Activated B cell treated with CpG ODN at 0.5 μM for 24 hours (primary cell): ENCODE data around the gene PHIP. TPM values are rescaled to one million over a fixed set of nuclear protein-coding genes. Genes with fewer than 3 reads are reported as not detected.

Source experiments
- ATAC-seq: fragments of 200-7000 bp; cut with Tn5 transposase; one replicate; pipeline ENCODE4 v1.10.0; 2021; ENCODE audit warnings: low read depth, mild to moderate bottlenecking, moderate library complexity
- CTCF ChIA-PET: fragments of 350-600 bp; sonication (Branson Sonifier 250); formaldehyde crosslinking; loops from one replicate; lab custom pipeline; 2021; ENCODE audit warnings: antibody characterized with exemption; lab: Charles Lee
- POLR2A ChIA-PET: fragments of 350-600 bp; sonication (Branson Sonifier 250); formaldehyde crosslinking; loops from one replicate; lab custom pipeline; 2021; ENCODE audit warnings: antibody characterized with exemption; lab: Charles Lee
- DNase-seq: peaks from one replicate; pipeline ENCODE4 v3.0.0; 2022
- H3K27ac Mint-ChIP-seq: one replicate; pipeline ENCODE4 v1.8.0; 2020; ENCODE audit warnings: mixed read lengths
- H3K27me3 Mint-ChIP-seq: one replicate; pipeline ENCODE4 v1.8.0; 2021; ENCODE audit warnings: mixed read lengths
- H3K36me3 Mint-ChIP-seq: one replicate; pipeline ENCODE4 v1.8.0; 2021; ENCODE audit warnings: low read depth, mixed read lengths
- H3K4me1 Mint-ChIP-seq: one replicate; pipeline ENCODE4 v1.8.0; 2021; ENCODE audit warnings: mixed read lengths
- H3K4me3 Mint-ChIP-seq: one replicate; pipeline ENCODE4 v1.8.0; 2020; ENCODE audit warnings: mild to moderate bottlenecking, mixed read lengths
- H3K9me3 Mint-ChIP-seq: one replicate; pipeline ENCODE4 v1.8.0; 2020; ENCODE audit warnings: mixed read lengths
- intact Hi-C: fragments of 100-400 bp; cut with micrococcal nuclease; formaldehyde crosslinking; loops from one replicate; pipeline ENCODE4 v1.15.1; 2024
- total RNA-seq: library from RNA; stranded (reverse); gene quantifications from 2 replicates; pipeline ENCODE4 v1.2.3, GENCODE V29; 2022
- TF ChIP-seq, protein P1 (sequence below): fragments of 200-600 bp; IDR thresholded peaks from one replicate; pipeline ENCODE4 v1.8.0; 2022; ENCODE audit warnings: antibody characterized with exemption, mild to moderate bottlenecking

PHIP gene
- total RNA-seq, 1 donor from 2014 or later: 32.3 TPM

DNA sequence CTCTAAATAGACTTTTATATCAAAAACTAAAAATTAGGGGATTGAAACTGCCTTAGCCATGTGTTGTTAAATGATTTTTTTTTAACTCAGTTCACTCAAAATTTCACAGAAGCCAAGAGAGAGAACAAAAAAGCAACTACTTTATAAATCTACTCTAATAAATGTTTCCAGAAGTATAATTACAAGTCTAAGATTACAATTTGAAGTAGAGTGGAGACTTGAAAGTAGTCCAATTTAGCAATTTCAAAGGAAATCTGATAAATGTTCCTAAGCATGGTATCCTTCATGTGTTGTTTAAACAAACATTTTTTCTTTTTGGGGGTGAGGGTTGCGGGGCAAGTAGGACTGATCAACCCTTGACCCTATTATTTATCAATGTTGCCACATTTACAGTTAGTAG is 72.6 kb downstream of the PHIP start:
- peaks cover 64% of the 10 kb centered on the region for H3K36me3 Mint-ChIP-seq
- H3K27me3 Mint-ChIP-seq: no peaks in the 10 kb centered on the region
- no peak overlapping the region for H3K27ac Mint-ChIP-seq
- TF ChIP-seq, protein P1, sequence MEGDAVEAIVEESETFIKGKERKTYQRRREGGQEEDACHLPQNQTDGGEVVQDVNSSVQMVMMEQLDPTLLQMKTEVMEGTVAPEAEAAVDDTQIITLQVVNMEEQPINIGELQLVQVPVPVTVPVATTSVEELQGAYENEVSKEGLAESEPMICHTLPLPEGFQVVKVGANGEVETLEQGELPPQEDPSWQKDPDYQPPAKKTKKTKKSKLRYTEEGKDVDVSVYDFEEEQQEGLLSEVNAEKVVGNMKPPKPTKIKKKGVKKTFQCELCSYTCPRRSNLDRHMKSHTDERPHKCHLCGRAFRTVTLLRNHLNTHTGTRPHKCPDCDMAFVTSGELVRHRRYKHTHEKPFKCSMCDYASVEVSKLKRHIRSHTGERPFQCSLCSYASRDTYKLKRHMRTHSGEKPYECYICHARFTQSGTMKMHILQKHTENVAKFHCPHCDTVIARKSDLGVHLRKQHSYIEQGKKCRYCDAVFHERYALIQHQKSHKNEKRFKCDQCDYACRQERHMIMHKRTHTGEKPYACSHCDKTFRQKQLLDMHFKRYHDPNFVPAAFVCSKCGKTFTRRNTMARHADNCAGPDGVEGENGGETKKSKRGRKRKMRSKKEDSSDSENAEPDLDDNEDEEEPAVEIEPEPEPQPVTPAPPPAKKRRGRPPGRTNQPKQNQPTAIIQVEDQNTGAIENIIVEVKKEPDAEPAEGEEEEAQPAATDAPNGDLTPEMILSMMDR: no peak
- no peak for DNase-seq
- H3K4me1 Mint-ChIP-seq: no peaks in the 10 kb centered on the region
- POLR2A ChIA-PET: no interaction called here
- intact Hi-C loops: no loop called here
- ATAC-seq: no peak
- H3K9me3 Mint-ChIP-seq: no peaks in the 10 kb centered on the region
- H3K4me3 Mint-ChIP-seq: no peak overlapping the region
- CTCF ChIA-PET: no interaction called here

DNA sequence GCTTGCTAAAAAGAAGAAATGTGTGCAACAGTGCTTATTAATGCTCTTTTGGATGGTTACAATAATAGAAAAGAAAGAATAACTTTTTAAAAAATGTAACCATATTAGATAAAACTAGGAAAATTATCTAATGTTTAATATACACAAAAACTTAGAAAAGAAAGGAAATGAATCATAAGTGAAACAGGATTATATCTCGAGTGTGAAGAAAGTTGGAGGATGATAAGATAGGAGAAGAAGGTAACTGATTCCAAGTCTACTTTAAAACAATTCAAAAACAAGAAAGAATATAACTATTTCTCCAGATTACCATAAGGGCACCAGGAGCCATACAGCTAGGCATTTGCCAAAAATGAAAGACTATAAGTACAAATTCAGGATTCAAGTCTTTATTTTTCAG is 73.0 kb downstream of the PHIP start:
- intact Hi-C loops: no loop called here
- ChIA-PET POLR2A (no interaction called here), CTCF (no interaction called here)
- peaks cover 64% of the 10 kb centered on the region for H3K36me3 Mint-ChIP-seq
- H3K4me3 Mint-ChIP-seq: no peak overlapping the region
- no peak for DNase-seq
- TF ChIP-seq, protein P1: no peak
- no peaks in the 10 kb centered on the region for H3K27me3 Mint-ChIP-seq
- no peak overlapping the region for H3K27ac Mint-ChIP-seq
- no peak for ATAC-seq
- H3K4me1 Mint-ChIP-seq: no peaks in the 10 kb centered on the region
- no peaks in the 10 kb centered on the region for H3K9me3 Mint-ChIP-seq

DNA sequence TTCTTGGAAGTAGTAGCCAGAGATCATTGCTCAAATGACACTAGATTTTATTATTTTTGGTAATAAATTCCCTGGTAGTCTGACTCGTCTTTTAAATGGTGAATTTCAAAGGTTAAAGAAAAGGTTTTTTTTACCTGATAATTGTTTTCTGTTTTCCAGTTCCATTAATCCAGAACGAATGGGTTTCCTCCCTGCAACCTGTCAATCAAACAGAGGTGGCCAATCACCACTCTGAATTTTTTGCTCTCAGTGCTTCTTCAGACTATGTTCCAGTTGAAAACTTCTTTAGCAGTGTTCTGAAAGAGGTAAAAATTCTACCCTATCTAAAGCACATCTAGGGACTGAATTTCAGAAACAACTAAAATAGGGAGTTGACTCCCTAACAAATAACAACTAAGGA is 73.8 kb downstream of the PHIP start:
- Mint-ChIP-seq H3K4me1 (no peaks in the 10 kb centered on the region), H3K36me3 (peaks cover 61% of the 10 kb centered on the region), H3K27me3 (no peaks in the 10 kb centered on the region), H3K4me3 (no peak overlapping the region), H3K9me3 (no peaks in the 10 kb centered on the region), H3K27ac (no peak overlapping the region)
- ATAC-seq: no peak
- ChIA-PET POLR2A (no interaction called here), CTCF (no interaction called here)
- TF ChIP-seq, protein P1: no peak
- intact Hi-C loops: loop anchor here (5.0 kb wide), 1 partner anchor 42 kb away; no protein-coding TSS in a partner anchor
- no peak for DNase-seq

DNA sequence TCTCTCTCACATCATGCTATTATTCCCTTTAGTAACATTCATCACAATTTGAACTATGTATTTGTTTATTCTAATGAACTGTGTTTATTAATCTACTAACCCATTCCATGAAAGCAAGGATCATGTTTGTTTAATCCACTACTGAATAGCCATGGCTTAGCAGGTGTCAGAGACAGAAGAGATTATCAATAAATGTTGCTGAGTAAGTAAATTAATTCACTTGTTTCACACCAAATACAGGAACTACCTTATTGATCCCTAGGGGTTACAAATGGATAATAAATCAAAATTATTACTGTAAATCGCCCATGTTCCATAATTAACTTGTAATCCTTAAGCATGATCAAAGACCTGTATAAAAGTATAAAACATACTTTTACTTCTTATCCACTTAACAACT is 76.6 kb downstream of the PHIP start:
- no peaks in the 10 kb centered on the region for H3K9me3 Mint-ChIP-seq
- no peak for DNase-seq
- ATAC-seq: no peak
- peaks cover 68% of the 10 kb centered on the region for H3K36me3 Mint-ChIP-seq
- H3K4me3 Mint-ChIP-seq: no peak overlapping the region
- CTCF ChIA-PET: no interaction called here
- TF ChIP-seq, protein P1: no peak
- intact Hi-C loops: loop anchor here (5.0 kb wide), 1 partner anchor 39 kb away; no protein-coding TSS in a partner anchor
- POLR2A ChIA-PET: no interaction called here
- no peak overlapping the region for H3K27ac Mint-ChIP-seq
- H3K27me3 Mint-ChIP-seq: no peaks in the 10 kb centered on the region
- H3K4me1 Mint-ChIP-seq: no peaks in the 10 kb centered on the region

DNA sequence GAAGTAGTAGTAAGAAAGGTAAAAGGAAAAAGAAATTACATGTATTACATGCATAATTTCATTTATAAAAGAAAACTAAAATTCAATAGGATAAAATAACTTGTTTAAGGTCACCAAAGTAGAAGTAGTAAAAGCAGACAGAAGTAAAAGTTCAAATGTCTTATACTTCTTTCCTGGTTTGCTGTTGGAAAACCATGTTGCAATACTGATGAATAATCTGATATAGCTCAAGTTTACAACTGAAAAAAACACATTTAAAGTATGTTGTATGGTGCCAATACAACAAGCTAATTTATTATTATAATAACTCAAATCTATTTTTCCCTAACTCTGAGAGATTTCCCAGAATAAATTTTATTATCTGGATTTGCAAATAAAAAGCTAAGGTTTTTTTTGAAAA is 78.3 kb downstream of the PHIP start:
- DNase-seq: no peak
- ATAC-seq: no peak
- no peaks in the 10 kb centered on the region for H3K27me3 Mint-ChIP-seq
- ChIA-PET POLR2A (interaction anchor here (1.0 kb wide), 1 partner anchor 79 kb away, joined by 3 read pairs; the partner anchor contains the start of gene PHIP), CTCF (no interaction called here)
- no peaks in the 10 kb centered on the region for H3K4me1 Mint-ChIP-seq
- no peaks in the 10 kb centered on the region for H3K9me3 Mint-ChIP-seq
- H3K4me3 Mint-ChIP-seq: no peak overlapping the region
- H3K36me3 Mint-ChIP-seq: peaks cover 80% of the 10 kb centered on the region
- intact Hi-C loops: loop anchor here (5.0 kb wide), 1 partner anchor 37 kb away; no protein-coding TSS in a partner anchor
- TF ChIP-seq, protein P1: no peak
- H3K27ac Mint-ChIP-seq: no peak overlapping the region
